ENCODE results near the gene CLDND2.
A peak's percentile ranks its signal among the peaks of the same experiment; 100 is the strongest.

The CLDND2 gene

DNA sequence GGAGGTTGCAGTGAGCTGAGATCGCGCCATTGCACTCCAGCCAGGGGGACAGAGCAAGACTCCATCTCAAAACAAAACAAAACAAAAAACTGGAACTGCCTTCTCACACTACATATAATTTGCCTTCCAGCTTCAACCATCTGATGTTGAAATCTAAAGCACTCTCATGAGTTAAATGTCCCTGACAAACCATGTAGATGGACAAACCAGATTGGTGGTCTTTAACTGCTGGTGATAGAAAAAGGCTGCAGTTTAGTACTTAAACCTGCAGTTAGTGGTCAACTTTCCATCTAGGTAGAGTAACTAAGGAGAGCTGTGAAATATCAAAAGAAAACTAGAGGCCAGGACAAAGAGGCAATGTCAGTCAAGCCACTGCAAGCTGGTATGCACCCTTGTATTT lies 27.4 kb upstream of the CLDND2 start:
- no peak for TF ChIP-seq JUND (IDR thresholded peaks at IDR 0.05; ENCODE audit: low read depth)
- in situ Hi-C loops (cut with HindIII; ENCODE audit: low pct_unique_long_range_greater_than_20kb, low sequenced_read_pairs): no loop called here
- no peak for DNase-seq (ENCODE audit: low read depth in 1 of 2, low spot score in 1 of 2)

GRCh38 chr19:51394050-51394836 lies 25.4 kb upstream of the CLDND2 start:
- no peak for TF ChIP-seq JUND (IDR thresholded peaks at IDR 0.05; ENCODE audit: low read depth)
- peak; percentile 87 to 98 for DNase-seq (ENCODE audit: low read depth in 1 of 2, low spot score in 1 of 2)
- in situ Hi-C loops (cut with HindIII; ENCODE audit: low pct_unique_long_range_greater_than_20kb, low sequenced_read_pairs): no loop called here

- in situ Hi-C loops (cut with HindIII; ENCODE audit: low pct_unique_long_range_greater_than_20kb, low sequenced_read_pairs): no loop called here
- DNase-seq (ENCODE audit: low read depth in 1 of 2, low spot score in 1 of 2): no peak
- no peak for TF ChIP-seq JUND (IDR thresholded peaks at IDR 0.05; ENCODE audit: low read depth)
Observed at GRCh38 chr19:51392701-51393100, 23.9 kb upstream of the CLDND2 start.

DNA sequence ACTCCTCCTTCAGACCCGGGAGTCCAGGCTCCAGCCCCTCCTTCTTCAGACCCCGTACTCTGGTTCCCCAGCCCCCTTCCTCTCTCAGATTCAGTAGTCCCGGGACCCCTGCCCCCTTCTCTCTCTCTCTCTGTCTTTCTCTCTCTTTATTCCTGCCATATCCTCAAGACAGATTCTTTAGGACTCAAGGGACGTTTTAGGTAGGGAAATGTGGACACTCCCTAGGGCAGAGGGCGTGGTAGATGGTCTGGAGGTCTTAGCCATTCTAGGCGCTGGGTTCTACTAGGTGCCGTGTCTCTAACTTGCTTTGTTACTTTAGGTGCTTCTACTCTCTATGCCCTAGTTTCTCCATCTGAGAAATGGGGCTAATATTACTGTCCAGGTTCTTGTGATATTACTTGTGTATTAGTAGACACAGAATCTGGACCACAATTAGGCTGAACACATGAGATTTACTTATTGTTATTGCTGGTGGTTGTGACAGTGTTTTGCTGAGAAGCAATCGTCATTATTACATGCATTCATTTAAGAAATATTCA lies 22.3 kb upstream of the CLDND2 start:
- in situ Hi-C loops (cut with HindIII; ENCODE audit: low pct_unique_long_range_greater_than_20kb, low sequenced_read_pairs): no loop called here
- DNase-seq (ENCODE audit: low read depth in 1 of 2, low spot score in 1 of 2): no peak
- TF ChIP-seq JUND (IDR thresholded peaks at IDR 0.05; ENCODE audit: low read depth): no peak

GRCh38 chr19:51389143-51389542 lies 20.3 kb upstream of the CLDND2 start:
- in situ Hi-C loops (cut with HindIII; ENCODE audit: low pct_unique_long_range_greater_than_20kb, low sequenced_read_pairs): no loop called here
- no peak for DNase-seq (ENCODE audit: low read depth in 1 of 2, low spot score in 1 of 2)
- TF ChIP-seq JUND (IDR thresholded peaks at IDR 0.05; ENCODE audit: low read depth): no peak

- no peak for DNase-seq (ENCODE audit: low read depth in 1 of 2, low spot score in 1 of 2)
- in situ Hi-C loops (cut with HindIII; ENCODE audit: low pct_unique_long_range_greater_than_20kb, low sequenced_read_pairs): no loop called here
Observed at GRCh38 chr19:51387924-51388389, 19.2 kb upstream of the CLDND2 start, which contains the start of gene LIM2. TSS of gene LIM2 (minus strand) at chr19:51387974. CDS start at chr19:51387443, 531 bp downstream.

DNA sequence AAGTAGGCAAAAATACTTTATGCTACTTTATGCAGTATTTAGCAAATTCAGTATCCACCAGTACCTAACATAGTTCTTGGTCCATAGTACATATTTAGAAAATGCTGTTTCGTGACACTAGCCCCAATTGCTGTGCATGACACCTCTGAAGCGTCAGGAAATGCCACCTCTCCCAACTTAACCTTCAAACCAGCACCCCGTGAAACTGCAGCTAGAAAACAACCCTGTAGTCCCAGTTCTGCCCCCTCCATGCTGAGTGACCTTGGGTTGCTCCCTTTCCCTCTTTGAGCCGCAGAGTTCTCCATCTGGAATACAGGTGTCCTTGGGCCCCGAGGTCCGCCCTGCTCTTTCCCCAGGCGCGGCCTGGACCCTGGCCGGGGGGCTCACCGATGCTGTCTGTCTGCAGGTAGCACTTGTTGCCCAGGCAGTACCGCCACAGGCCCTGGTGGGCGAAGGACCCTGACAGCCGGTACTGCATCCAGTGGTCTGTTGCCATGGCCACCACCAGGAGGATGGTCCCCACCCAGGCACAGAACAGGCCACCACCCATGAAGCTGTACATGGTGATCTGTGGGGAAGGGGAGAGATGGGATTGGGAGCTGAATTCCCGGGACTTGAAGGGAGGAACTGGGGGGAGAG lies 18.2 kb upstream of the CLDND2 start:
- TF ChIP-seq JUND (IDR thresholded peaks at IDR 0.05; ENCODE audit: low read depth): no peak
- in situ Hi-C loops (cut with HindIII; ENCODE audit: low pct_unique_long_range_greater_than_20kb, low sequenced_read_pairs): no loop called here
- no peak for DNase-seq (ENCODE audit: low read depth in 1 of 2, low spot score in 1 of 2)

More at GRCh38 chr19:51387924-51388389, 19.2 kb upstream of the CLDND2 start, which contains the start of gene LIM2:
- no peak for TF ChIP-seq JUND (IDR thresholded peaks at IDR 0.05; ENCODE audit: low read depth)

DNA sequence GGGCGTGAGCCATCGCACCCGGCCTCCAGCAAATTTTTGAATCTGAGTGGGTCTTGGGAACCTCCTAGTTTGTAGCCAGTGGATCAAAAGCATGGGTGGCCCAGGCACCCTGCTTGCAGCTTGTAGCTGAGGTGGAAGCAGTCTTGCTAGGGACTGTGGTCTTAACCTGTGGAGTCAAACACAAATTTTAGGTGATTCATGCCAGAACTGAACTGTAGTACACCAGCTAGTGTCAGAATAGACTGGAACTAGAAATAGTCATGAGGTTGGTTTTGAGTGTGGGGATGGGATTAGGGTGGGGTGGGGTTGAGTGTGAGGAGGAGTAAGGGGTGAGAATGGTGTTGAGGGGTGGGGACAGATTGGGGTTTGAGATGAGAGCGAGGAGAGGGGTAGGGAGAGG lies 13.2 kb upstream of the CLDND2 start:
- TF ChIP-seq JUND (IDR thresholded peaks at IDR 0.05; ENCODE audit: low read depth): no peak
- in situ Hi-C loops (cut with HindIII; ENCODE audit: low pct_unique_long_range_greater_than_20kb, low sequenced_read_pairs): no loop called here
- DNase-seq (ENCODE audit: low read depth in 1 of 2, low spot score in 1 of 2): no peak

DNA sequence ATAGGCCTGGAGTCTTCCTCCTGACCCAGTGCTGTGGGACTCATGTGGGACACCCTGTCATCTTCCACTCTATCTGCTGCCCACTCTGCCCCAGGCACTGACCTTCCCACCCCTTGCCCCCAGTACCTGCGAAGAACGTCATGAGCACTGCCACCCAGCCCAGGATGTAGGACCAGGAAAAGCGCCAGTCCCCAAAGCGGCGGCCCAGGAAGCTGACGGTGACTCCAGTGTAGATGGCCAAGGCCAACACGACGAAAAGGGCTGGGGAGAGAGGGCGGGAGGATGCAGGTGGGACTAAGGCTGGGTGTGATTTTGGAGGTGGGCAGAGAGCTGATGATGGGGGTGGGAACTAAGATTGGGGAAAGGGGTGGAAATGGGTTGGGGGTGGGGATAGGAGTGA lies 11.6 kb upstream of the CLDND2 start:
- TF ChIP-seq JUND (IDR thresholded peaks at IDR 0.05; ENCODE audit: low read depth): no peak
- no peak for DNase-seq (ENCODE audit: low read depth in 1 of 2, low spot score in 1 of 2)
- in situ Hi-C loops (cut with HindIII; ENCODE audit: low pct_unique_long_range_greater_than_20kb, low sequenced_read_pairs): no loop called here

DNA sequence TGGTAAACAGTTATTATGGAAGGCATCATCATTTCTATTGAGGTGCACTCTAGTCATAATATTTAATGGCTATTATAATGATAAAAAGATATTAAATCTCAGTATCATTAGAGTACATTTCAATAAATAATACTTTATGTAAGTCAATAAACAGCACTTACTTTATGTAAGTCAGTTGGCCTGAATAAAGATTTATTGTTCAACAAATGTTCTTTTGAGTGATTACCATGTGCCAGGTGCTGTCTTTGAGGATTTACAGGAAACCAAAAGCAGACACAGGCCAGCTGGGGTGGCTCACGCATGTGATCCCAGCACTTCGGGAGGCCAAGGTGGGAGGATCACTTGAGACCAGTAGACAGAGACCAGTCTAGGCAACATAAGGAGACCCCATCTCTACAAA lies 8.6 kb upstream of the CLDND2 start:
- TF ChIP-seq JUND (IDR thresholded peaks at IDR 0.05; ENCODE audit: low read depth): no peak
- in situ Hi-C loops (cut with HindIII; ENCODE audit: low pct_unique_long_range_greater_than_20kb, low sequenced_read_pairs): no loop called here
- DNase-seq (ENCODE audit: low read depth in 1 of 2, low spot score in 1 of 2): no peak

- no peak for DNase-seq (ENCODE audit: low read depth in 1 of 2, low spot score in 1 of 2)
- in situ Hi-C loops (cut with HindIII; ENCODE audit: low pct_unique_long_range_greater_than_20kb, low sequenced_read_pairs): no loop called here
- no peak for TF ChIP-seq JUND (IDR thresholded peaks at IDR 0.05; ENCODE audit: low read depth)
Observed at GRCh38 chr19:51375504-51376221, 6.9 kb upstream of the CLDND2 start.

DNA sequence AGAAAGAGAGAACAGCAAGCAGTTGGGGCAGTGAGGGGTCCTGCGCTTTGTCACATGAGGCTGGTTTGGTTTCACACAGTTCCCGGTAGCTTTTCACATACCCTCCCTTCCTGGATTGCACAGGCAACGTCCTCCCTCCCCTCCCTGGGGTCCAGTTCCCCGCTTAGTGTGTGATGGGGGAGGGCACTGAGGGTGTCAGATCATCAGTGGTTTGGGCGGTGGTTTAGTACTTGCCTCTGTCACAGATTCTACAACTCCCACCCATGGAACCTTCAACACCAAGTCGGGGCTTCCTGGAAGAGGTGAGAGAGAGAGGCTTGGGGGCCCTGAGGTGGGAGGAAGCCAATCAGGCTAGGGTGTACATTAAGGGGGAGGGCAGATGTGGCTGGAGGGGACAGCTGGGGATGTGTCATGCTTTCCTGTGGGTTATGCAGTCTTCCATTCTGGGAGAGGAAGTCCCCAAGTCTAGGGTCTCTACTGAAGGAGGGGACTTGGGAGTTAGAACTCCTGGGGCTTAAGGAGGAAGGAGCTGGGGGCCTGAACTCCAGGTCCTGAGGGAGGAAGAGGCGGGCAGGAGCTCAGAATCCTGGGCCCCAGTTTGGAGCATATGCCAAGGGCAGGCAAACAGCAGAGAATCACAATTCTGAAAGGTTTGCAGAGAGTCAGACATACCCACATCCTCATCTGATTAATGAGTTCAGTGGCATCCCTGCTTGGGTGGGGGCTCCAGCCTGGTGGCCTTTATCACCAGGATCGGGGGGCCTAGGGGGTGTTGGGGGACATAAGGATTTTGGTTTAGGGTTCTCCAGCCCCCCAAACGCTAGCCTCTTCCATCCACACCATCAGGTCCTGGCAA lies 4.1 kb upstream of the CLDND2 start, which contains the start of gene NKG7:
Gene NKG7, minus strand, starts transcription at position 6 of the 856 bp plus-strand sequence. CDS start 119 bp downstream, outside the sequence.
- DNase-seq (ENCODE audit: low read depth in 1 of 2, low spot score in 1 of 2): no peak
- in situ Hi-C loops (cut with HindIII; ENCODE audit: low pct_unique_long_range_greater_than_20kb, low sequenced_read_pairs): no loop called here
- no peak for TF ChIP-seq JUND (IDR thresholded peaks at IDR 0.05; ENCODE audit: low read depth)
